ENCODE results near the gene BICDL2.

Gene BICDL2

DNA sequence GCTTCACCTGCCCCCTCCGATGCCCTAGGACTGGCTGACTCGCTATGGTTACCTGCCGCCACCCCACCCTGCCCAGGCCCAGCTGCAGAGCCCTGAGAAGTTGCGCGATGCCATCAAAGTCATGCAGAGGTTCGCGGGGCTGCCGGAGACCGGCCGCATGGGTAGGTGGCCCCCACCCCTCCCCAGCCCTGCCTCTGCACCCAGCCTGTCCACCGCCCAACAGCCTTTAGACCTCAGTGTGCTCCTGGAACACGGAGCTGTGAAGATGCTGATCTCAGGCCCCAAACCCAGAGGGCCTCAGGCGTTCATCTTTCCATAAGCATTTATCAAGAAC is 10.6 kb upstream of the BICDL2 start:
- no peak for TF ChIP-seq POLR2AphosphoS5 (IDR thresholded peaks at IDR 0.05; ENCODE audit: low read depth, low read length)
- TF ChIP-seq FOXP2 (optimal IDR thresholded peaks at IDR 0.05; ENCODE audit: borderline replicate concordance, extremely low read depth, extremely low read length, insufficient read depth), result no peak
- TF ChIP-seq TAF1 (IDR thresholded peaks at IDR 0.05; ENCODE audit: borderline replicate concordance, insufficient read depth, low read length), result no peak
- no peak for TF ChIP-seq SIN3A (IDR thresholded peaks at IDR 0.05; ENCODE audit: borderline replicate concordance, insufficient read depth, low read length)
- TF ChIP-seq, protein P1, sequence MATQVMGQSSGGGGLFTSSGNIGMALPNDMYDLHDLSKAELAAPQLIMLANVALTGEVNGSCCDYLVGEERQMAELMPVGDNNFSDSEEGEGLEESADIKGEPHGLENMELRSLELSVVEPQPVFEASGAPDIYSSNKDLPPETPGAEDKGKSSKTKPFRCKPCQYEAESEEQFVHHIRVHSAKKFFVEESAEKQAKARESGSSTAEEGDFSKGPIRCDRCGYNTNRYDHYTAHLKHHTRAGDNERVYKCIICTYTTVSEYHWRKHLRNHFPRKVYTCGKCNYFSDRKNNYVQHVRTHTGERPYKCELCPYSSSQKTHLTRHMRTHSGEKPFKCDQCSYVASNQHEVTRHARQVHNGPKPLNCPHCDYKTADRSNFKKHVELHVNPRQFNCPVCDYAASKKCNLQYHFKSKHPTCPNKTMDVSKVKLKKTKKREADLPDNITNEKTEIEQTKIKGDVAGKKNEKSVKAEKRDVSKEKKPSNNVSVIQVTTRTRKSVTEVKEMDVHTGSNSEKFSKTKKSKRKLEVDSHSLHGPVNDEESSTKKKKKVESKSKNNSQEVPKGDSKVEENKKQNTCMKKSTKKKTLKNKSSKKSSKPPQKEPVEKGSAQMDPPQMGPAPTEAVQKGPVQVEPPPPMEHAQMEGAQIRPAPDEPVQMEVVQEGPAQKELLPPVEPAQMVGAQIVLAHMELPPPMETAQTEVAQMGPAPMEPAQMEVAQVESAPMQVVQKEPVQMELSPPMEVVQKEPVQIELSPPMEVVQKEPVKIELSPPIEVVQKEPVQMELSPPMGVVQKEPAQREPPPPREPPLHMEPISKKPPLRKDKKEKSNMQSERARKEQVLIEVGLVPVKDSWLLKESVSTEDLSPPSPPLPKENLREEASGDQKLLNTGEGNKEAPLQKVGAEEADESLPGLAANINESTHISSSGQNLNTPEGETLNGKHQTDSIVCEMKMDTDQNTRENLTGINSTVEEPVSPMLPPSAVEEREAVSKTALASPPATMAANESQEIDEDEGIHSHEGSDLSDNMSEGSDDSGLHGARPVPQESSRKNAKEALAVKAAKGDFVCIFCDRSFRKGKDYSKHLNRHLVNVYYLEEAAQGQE (IDR thresholded peaks at IDR 0.05; ENCODE audit: insufficient read depth in 1 of 2, low read depth in 2 of 2, low read length in 2 of 2), result no peak

DNA sequence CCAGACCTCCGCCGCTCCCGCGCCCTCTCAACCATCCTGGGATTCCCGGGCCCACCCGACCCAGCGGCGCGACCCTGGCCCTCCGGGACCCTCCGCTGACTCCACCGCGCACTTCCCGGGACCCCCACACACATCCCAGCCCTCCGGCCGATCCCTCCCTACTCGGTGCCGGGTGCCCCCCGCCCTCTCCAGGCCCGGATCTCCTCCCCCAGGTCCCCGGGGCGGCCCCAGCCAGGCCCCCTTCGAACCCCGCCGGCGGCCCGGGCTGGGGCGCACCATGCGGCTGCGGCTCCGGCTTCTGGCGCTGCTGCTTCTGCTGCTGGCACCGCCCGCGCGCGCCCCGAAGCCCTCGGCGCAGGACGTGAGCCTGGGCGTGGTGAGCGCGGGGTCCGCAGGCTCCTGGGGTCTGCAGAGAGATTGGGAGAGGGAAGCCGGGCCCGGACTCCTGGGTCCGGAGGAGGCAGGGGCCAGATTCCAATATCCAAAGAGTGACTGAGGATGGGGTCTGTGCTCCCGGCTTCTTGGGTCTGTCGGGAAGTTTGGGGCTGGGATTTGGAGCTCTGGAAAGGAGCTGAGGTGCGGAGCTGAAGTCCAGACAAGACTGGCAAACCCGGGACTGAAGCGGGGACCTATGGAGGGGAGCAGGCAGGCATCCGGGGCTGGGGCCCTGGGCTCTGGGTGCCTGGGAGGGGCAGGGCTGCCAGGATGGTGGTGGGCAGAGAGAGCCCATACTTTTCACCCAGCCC is 10.1 kb upstream of the BICDL2 start:
- TF ChIP-seq POLR2AphosphoS5 (IDR thresholded peaks at IDR 0.05; ENCODE audit: low read depth, low read length), result no peak
- no peak for TF ChIP-seq FOXP2 (optimal IDR thresholded peaks at IDR 0.05; ENCODE audit: borderline replicate concordance, extremely low read depth, extremely low read length, insufficient read depth)
- TF ChIP-seq TAF1 (IDR thresholded peaks at IDR 0.05; ENCODE audit: borderline replicate concordance, insufficient read depth, low read length), result no peak
- no peak for TF ChIP-seq SIN3A (IDR thresholded peaks at IDR 0.05; ENCODE audit: borderline replicate concordance, insufficient read depth, low read length)
- TF ChIP-seq, protein P1 (IDR thresholded peaks at IDR 0.05; ENCODE audit: insufficient read depth in 1 of 2, low read depth in 2 of 2, low read length in 2 of 2), result no peak

DNA sequence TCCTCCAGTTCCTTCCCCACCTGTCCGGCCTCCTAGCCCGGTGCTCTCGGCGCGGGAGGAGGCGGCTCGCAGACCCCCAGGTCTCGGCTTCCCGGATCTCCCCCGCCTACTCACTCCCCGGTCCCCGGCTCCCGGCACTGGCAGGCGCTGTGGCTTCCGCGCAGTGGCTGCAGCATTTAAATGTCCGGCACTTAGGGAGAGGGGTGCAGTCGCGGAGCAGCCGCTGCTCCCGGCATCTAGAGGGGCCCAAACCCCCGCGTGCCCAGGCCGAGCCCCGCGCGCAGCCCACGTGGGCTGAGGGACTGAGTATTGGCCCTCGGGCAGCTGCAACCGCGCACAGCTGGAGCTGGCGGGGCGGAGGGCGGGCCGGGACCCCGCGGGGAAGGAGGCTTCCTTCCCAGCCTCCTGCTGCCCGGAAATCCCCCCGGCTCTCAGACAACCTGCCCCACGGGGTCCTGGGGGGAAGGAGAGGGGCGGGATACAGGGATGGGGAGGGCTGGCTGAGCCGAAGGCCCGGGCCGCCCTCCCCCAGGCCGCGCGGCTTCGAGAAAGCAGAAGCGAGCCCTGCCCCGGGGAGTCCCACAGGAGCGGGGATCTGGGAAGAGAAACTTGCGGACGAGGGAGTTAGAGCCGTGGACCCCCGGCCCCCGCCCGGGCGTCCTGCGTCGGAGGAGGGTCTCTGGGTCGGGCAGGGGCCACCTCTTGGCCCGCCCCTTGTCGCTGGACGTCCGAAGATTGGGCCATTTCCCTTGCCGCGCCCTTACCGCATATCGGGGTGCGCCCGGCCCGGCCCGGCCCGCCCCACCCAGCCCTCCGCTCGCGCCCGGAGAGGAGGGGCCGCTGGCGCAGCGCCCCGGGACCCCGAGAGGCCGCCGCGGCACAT is 9.3 kb upstream of the BICDL2 start, which contains the start of gene MMP25:
Gene MMP25, plus strand, starts transcription at position 804 of the 883 bp plus-strand sequence. CDS start 357 bp downstream, outside the sequence.
- TF ChIP-seq FOXP2 (optimal IDR thresholded peaks at IDR 0.05; ENCODE audit: borderline replicate concordance, extremely low read depth, extremely low read length, insufficient read depth) (peak; percentile 42), TAF1 (IDR thresholded peaks at IDR 0.05; ENCODE audit: borderline replicate concordance, insufficient read depth, low read length) (no peak)

DNA sequence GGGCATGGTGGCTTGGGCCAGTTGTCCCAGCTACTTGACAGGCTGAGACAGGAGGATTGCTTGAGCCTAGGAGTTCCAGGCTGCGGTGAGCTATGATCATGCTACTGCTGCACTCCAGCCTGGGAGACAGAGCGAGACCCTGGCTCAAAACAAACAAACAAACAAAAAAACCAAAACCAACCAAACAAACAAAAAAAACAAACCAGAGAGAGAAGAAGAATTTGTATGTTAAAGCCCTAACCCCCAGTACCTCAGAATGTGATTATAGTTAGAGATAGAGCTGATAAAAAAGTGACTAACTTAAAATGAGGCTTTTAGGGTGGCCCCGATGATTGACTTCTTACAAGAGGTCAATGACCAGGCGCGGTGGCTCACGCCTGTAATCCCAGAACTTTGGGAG is 8.0 kb upstream of the BICDL2 start:
- TF ChIP-seq FOXP2 (optimal IDR thresholded peaks at IDR 0.05; ENCODE audit: borderline replicate concordance, extremely low read depth, extremely low read length, insufficient read depth) (no peak), POLR2AphosphoS5 (IDR thresholded peaks at IDR 0.05; ENCODE audit: low read depth, low read length) (no peak), SIN3A (IDR thresholded peaks at IDR 0.05; ENCODE audit: borderline replicate concordance, insufficient read depth, low read length) (no peak)

DNA sequence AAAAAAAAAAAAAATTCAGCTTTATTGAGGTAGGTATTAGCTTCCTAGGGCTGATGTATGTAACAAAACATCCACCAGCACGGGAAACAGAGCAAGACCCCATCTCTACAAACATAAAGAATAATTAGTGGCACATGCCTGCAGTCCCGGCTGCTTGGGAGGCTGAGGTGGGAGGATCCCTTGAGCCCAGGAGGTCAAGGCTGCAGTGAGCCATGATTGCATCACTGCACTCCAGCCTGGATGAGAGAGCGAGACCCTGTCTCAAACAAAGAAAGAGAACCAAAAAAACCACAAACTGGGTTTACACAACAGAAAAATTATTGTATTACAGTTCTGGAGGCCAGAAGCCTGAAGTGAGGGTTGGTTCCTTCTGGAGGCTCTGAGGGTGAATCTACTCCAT is 5.6 kb upstream of the BICDL2 start:
- TF ChIP-seq, protein P1 (IDR thresholded peaks at IDR 0.05; ENCODE audit: insufficient read depth in 1 of 2, low read depth in 2 of 2, low read length in 2 of 2), result no peak
- TF ChIP-seq SIN3A (IDR thresholded peaks at IDR 0.05; ENCODE audit: borderline replicate concordance, insufficient read depth, low read length), result no peak
- no peak for TF ChIP-seq TAF1 (IDR thresholded peaks at IDR 0.05; ENCODE audit: borderline replicate concordance, insufficient read depth, low read length)
- TF ChIP-seq FOXP2 (optimal IDR thresholded peaks at IDR 0.05; ENCODE audit: borderline replicate concordance, extremely low read depth, extremely low read length, insufficient read depth), result no peak
- no peak for TF ChIP-seq POLR2AphosphoS5 (IDR thresholded peaks at IDR 0.05; ENCODE audit: low read depth, low read length)

Measured in PFSK-1 (cell line).